IPS-18c (cell line): ENCODE results near the gene TMEM151A.

Experiments used
- H3K4me3 ChIP-seq: 2 replicates; pipeline ENCODE4 v1.7.0; 2013; ENCODE audit warnings: low read depth, mild to moderate bottlenecking, low read length, moderate library complexity; ENCODE audit not compliant: insufficient read depth
- H3K9me3 ChIP-seq: one replicate; pipeline ENCODE4 v1.6.1; 2013; ENCODE audit warnings: mild to moderate bottlenecking, low read length, moderate library complexity; ENCODE audit not compliant: control insufficient read depth, insufficient read depth

The TMEM151A gene

GRCh38 chr11:66277471-66278362, 14.0 kb upstream of the TMEM151A start, which contains the start of gene CNIH2:
Gene CNIH2 (plus strand): TSS chr11:66278175. CDS start chr11:66278457, 282 bp downstream.
- no peaks in the 10 kb centered on the region for H3K9me3 ChIP-seq
- H3K4me3 ChIP-seq: peak within 1 kb of the TSS; percentile 61

- Histone ChIP-seq H3K4me3 (no peak overlapping the region; the same call in 1 of the 2 replicates), H3K9me3 (no peaks in the 10 kb centered on the region)
Measured at GRCh38 chr11:66278363-66279091, 13.2 kb upstream of the TMEM151A start.

DNA sequence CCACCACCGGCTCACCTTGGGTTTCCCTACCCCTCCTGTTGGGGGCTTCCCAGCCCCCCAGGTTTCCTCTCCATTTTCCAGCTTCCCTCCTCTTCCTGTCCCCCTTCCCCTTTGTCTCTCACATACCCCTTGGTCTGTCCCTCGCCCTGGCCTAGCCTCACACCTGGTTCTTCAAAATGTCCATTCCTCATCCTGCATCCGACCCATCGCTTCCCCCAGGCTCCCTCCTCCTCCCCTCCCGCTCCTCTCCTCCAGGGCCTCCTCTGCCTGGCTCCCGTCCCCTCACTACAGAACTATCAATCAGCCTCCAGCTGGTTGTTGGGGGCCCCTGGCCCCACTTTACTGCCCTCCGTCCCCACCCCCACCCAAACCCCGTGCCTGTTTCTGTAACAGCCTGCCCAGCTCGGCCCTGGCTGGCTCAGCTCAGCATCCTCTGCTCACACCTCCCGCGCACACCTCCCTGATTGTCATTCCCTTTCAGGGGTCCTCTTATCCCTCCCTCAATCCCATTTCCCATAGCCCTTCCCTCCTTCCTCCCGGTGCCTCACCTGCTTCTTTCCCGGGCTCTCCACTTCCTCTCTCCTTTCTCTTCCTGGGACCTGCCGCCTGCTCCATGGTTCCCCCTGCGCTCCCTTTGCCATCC, 12.5 kb upstream of the TMEM151A start:
- H3K4me3 ChIP-seq: no peak overlapping the region
- no peaks in the 10 kb centered on the region for H3K9me3 ChIP-seq

- Histone ChIP-seq H3K9me3 (no peaks in the 10 kb centered on the region), H3K4me3 (no peak overlapping the region)
Measured at GRCh38 chr11:66280428-66280827, 11.3 kb upstream of the TMEM151A start.

DNA sequence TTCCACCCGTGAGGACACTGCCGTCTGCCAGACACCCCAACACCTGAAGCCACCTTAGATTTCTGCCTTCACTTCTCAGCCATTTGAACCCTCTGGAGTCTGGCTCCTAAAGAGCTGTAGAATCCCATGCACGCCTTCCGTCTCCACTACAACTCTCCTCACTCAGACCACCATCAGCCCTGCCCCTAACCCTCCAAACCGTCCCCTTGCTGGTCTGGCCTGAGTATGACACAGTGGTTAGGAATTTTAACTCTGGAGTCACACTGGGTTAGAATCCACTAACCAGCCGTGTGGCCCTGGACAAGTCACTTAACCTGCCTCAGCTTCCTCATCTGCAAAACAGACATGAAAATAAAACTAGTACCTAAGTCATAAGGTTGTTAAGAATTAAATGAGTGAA, 10.7 kb upstream of the TMEM151A start:
- Histone ChIP-seq H3K4me3 (no peak overlapping the region), H3K9me3 (peaks cover 1% of the 10 kb centered on the region)

- H3K4me3 ChIP-seq: no peak overlapping the region
- H3K9me3 ChIP-seq: peaks cover 2% of the 10 kb centered on the region
Measured at GRCh38 chr11:66281776-66282467, 9.8 kb upstream of the TMEM151A start.

DNA sequence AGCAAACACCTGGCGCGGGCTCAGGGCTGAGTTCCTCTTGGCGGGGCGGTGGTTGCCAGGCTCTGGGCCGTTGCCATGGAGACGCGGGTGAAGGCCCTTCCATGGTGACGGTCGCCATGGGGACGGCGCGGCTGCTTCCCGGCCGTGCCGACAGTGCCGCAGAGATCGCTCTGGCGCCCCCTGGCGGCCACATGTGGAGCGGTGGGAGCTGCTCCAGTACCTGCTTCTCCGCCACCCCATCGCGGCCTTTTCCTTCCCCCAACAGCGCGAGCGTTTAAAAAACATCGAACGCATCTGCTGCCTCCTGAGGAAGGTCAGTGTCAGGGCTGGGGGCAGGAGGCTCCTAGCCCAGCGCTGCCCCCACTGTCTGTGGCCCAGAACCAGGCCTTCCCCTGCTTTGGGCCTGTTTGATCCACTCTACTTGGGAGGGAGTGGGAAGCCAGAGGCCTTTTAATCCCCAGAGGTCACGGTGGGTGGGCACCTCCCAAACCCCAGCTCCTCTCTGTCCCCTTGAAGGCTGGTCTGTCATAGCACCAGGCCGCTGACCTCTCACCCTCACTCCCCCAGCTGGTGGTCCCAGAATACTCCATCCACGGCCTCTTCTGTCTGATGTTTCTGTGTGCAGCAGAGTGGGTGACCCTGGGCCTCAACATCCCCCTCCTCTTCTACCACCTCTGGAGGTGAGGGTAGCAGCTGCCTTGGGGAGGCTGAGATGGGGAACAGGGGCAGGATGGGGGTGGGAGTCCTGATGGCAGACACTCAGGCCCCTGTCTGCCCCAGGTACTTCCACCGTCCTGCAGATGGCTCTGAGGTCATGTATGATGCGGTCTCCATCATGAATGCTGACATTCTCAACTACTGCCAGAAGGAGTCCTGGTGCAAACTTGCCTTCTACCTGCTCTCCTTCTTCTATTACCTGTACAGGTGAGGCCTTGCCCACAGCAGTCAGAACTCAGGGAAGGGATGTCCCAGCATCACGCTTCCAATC, 8.9 kb upstream of the TMEM151A start:
- H3K9me3 ChIP-seq: peaks cover 2% of the 10 kb centered on the region
- no peak overlapping the region for H3K4me3 ChIP-seq

DNA sequence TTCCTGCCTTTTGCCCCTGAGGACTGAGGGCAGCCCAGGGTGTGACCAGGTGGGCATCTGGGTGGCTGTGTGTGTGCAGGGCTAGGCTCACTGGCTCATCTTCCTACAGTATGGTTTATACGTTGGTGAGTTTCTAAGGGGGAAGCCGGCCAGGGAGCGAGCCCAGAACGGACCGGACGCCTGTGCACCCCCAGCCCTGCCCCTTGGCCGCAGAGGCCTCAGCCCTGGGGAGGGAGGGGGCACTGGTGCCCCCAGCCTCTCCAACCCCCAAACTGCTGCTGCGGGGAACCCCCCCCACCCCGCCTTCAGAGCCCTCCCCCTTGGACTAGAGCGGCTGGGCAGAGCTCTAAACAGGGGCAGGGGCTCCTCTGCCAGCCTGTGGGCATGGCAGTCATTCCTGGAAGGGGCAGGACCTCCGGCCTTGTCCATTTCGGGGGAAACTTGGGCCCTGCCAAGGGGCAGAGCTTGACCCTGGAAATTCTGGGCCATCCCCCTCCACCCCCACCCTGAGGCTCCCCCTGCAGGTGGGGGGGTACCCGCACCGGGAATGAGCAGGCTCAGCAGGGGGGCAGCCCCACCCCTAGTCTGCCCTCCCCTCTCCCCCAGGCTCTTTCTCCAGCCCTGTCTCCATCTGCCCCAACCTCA, 8.1 kb upstream of the TMEM151A start:
- H3K4me3 ChIP-seq: no peak overlapping the region

DNA sequence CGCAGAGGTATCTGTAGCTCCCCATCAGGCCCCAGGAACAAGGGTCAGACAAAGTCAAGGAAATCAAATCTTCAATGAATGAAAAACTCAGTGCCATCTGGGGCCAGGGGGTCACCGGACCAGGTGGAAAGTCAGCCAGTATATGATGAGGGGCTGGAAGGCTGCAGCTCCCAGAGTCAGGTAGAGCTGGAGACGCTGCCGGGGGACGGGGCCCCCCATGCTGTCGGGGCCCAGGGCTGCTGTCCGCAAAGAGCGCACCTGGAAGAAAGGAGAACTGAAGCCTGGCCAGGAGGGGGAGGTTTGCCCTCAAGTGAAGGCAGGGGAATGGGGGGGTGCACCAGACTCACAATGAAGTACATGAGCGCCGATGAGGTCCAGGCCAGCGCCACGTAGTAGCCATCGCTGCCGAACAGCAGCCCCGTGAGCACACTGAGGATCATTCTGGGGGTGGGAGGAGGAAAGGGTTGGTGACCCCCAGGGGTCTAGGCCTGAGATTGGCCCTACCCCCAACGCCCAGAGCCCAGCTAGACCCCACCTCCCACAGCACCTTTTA, 7.1 kb upstream of the TMEM151A start:
- Histone ChIP-seq H3K4me3 (no peak overlapping the region), H3K9me3 (peaks cover 2% of the 10 kb centered on the region)

More for the DNA sequence above, 8.1 kb upstream of the TMEM151A start:
- peaks cover 2% of the 10 kb centered on the region for H3K9me3 ChIP-seq

DNA sequence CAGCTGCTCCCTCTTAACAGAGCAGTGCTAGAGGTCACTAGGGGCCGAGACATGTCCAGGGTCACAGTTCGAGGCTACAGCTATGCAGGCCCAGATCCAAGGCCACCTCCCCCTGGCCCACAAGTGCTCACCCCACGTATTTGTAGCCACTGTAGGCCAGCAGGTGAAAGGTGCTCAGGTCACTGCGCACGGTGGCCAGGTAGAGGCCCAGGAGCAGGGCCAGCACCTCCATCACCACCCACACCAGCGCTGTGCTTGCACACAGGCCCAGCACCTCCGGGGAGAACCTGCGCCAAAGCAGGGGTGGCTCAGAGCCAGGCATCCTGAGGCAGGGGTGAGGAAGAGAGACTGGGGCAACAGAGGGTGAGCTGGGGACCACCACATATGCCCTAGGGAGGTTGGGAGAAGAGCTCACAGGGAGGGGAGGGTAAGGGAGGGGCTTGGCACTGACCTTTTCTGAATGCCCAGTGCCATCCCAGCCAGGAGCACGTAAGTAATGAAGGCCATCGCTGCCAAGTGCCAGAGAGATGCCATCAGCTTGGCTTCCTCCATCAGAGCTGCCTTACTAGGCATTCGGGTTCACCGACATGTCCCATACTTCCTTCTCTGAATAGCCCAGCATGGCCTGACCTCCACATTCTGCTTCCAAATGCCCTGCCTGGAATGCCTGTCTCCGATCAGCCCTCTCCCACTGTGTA, 6.3 kb upstream of the TMEM151A start:
- peaks cover 2% of the 10 kb centered on the region for H3K9me3 ChIP-seq
- H3K4me3 ChIP-seq: no peak overlapping the region

DNA sequence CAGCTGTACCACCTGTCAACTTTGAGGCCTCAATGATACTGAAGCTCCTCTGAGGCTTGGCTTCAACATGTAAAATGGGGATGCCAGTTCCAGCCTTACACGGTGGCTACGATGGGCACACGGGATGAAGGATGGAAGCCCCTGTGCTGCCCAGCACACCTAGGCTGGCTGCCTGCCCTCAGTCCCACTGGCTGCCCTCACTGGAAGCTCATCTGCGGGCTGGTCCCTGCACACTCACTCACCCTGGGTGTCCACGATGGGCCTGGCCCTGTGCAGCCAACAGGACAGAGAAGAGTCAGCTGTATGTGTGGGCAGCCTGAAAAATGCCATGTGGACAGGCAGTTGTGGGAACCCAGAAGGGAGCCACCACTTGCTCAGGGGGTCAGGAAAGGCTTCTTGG, 5.0 kb upstream of the TMEM151A start:
- Histone ChIP-seq H3K4me3 (no peak overlapping the region), H3K9me3 (peaks cover 2% of the 10 kb centered on the region)

- Histone ChIP-seq H3K4me3 (no peak overlapping the region; the same call in 1 of the 2 replicates), H3K9me3 (peaks cover 2% of the 10 kb centered on the region)
Measured at GRCh38 chr11:66287211-66287888, 4.3 kb upstream of the TMEM151A start.

GRCh38 chr11:66287889-66288670, 3.6 kb upstream of the TMEM151A start:
- peak overlapping the region; percentile 81 for H3K4me3 ChIP-seq
- peaks cover 2% of the 10 kb centered on the region for H3K9me3 ChIP-seq
